Right lobe of liver (tissue), 6 donors: Measurements from ENCODE around the gene ZNF48. TPM values are rescaled to one million over a fixed set of nuclear protein-coding genes. Genes with fewer than 3 reads are reported as not detected.

ENCODE experiments used
- ATAC-seq, 4 donors: fragments of 200-7000 bp; cut with Tn5 transposase; one replicate each; pipeline ENCODE4 v1.9.1; 2020; ENCODE audit warnings: mild to moderate bottlenecking in 4 of 4, moderate library complexity in 4 of 4
- DNase-seq, 3 donors: peaks; one replicate each; pipeline ENCODE4 v3.0.0-alpha.2; 2020
- H3K27ac ChIP-seq, 3 donors: fragments of 200-600 bp; one replicate each; pipeline ENCODE4 v1.8.0; 2022
- H3K27me3 ChIP-seq, 2 donors: fragments of 200-600 bp; one replicate each; pipeline ENCODE4 v1.8.0; 2022
- H3K36me3 ChIP-seq, 4 donors: fragments of 200-600 bp; sonication (generic) in 1 of 4; one replicate each; pipeline versions ENCODE4 v1.5.1 to v1.8.0; 2017 to 2022; ENCODE audit warnings: control low read depth in 1 of 4
- H3K4me1 ChIP-seq, 4 donors: fragments of 200-600 bp; sonication (generic) in 1 of 4; one replicate each; pipeline versions ENCODE4 v1.5.1 to v1.8.0; 2017 to 2022; ENCODE audit warnings: control low read depth in 1 of 4
- H3K4me3 ChIP-seq, 3 donors: fragments of 200-600 bp; one replicate each; pipeline ENCODE4 v1.8.0; 2022
- H3K9me3 ChIP-seq, 4 donors: fragments of 200-600 bp; sonication (generic) in 1 of 4; one replicate each; pipeline versions ENCODE4 v1.5.1 to v1.8.0; 2017 to 2022; ENCODE audit warnings: control low read depth in 1 of 4
- CTCF ChIP-seq, 4 donors: fragments of 200-600 bp in 3 of 4; fragments of 450-650 bp in 1 of 4; IDR thresholded peaks; one replicate each; pipeline versions ENCODE4 v1.5.1 to v1.8.0; 2016 to 2022; ENCODE audit warnings: antibody characterized with exemption in 4 of 4, mild to moderate bottlenecking in 2 of 4
- POLR2A ChIP-seq: fragments of 450-650 bp; IDR thresholded peaks from one replicate; pipeline ENCODE4 v1.6.1; 2017; ENCODE audit warnings: antibody characterized with exemption, mild to moderate bottlenecking
- WGBS: methylation state at CpG from one replicate; pipeline ENCODE4 v1.1.6; 2018; ENCODE audit warnings: low coverage, low lambda C conversion rate; ENCODE audit not compliant: insufficient coverage; ENCODE audit errors: missing lambda C conversion rate; 5-methylcytosine and 5-hydroxymethylcytosine counted together
- intact Hi-C, 2 donors: fragments of 100-400 bp; cut with DNase I; formaldehyde crosslinking; loops; one replicate each; pipeline versions ENCODE4 v1.11.2 to v1.14.1; 2022
- total RNA-seq, 6 experiments: library from RNA; depleted of rRNA in 2 of 6; stranded (reverse); fragments of >200 nt in 2 of 6; fragmentation: NEBNext Ultra II Directional in 3 of 6; extraction: Animal tissue kit (Norgen Biotek cat#: 25700) in 3 of 6; gene quantifications; one replicate each; pipeline versions ENCODE4 v1.1.0 to v1.2.4, GENCODE V29; 2016 to 2023
- donor health status: DM: no; HTN: yes; CAD: no.
- donor health status: DM: no; HTN: no; CAD: no.
- donor health status: DM: no; HTN: no; CAD: no.
- donor health status: DM: no; HTN: yes; CAD: no.
- donor health status: DM: no; HTN: yes; CAD: no.

The ZNF48 gene
- total RNA-seq, 6 experiments from 2014 or later: 2.9 to 4.3 (median 3.9) TPM

DNA sequence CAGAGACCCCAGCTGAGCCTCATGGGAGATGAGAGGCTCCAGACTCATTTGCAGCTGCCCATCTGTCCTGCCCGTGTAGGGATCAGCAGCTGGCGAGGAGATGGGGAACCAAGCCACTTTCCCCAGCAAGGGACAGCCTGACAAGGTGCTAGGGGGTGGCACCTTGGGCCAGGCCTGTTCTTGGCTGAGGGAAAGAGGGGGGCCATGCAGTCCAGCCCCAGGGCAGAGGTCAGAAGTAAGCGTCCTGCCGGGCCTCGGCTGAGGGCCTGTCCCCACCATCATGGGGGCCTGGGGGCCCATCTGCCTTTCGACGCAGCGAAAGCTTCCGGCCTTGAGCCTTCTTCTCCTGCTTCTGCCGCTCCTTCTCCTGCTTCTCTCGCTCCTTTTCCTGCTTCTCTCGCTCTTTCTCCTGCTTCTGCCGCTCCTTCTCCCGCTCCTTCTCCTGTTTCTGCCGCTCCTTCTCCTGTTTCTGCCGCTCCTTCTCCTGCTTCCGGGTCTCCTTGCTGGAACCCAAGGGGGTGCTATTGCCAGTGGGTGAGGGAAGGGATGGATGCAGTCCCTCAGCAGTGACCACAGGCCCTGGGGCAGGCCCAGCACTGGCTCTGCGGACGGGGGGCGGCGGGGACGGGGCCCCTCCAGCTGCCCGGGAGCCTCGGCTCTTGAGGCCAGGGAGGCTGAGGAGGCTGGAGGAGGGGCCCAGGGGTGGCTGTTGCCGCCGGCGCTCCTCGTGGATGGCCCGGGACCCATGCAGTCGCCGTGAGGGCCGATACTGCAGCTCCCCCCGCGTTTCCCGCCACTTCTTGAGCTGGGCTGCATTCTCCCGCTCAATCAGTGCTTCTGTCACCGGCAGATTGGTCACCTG, 37.3 kb upstream of the ZNF48 start:
- no peak for TF ChIP-seq POLR2A
- no peak for TF ChIP-seq CTCF (IDR thresholded peaks at IDR 0.05)
- ATAC-seq (no peak), DNase-seq (peak in 2 of 3 donors; percentile 19 to 51)
- no peak overlapping the region for H3K4me3 ChIP-seq
- no peaks in the 10 kb centered on the region for H3K27me3 ChIP-seq
- peaks cover 0 to 27% (median 11%) of the 10 kb centered on the region in 4 donors for H3K4me1 ChIP-seq
- H3K9me3 ChIP-seq: no peaks in the 10 kb centered on the region
- WGBS: 90% methylated on average over 9 of the region's 37 CpGs
- H3K27ac ChIP-seq: no peak overlapping the region
- intact Hi-C loops: no loop called here
- H3K36me3 ChIP-seq: peaks cover 0 to 26% (median 6%) of the 10 kb centered on the region in 4 donors

DNA sequence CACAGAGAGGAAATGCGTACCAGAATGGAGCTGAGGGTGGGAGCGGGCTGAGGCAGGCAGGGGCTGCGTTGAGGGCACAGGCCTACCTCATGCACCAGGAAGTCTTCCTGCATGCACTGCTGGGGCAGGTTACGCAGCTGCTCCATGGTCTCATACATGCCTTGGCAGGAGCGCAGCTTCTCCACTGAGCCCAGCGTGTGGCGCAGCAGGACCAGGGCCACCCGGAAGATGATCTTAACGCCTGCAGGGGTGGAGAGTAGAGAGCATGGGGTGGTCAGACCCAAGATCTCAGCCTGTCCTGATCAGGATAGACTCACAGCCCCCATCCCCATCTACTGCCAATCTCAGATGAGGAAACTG, 36.7 kb upstream of the ZNF48 start:
- DNase-seq: peak in 1 of 3 donors; percentile 19
- WGBS: 100% methylated on average over 2 of the region's 9 CpGs
- no peaks in the 10 kb centered on the region for H3K9me3 ChIP-seq
- intact Hi-C loops: no loop called here
- H3K4me3 ChIP-seq: no peak overlapping the region
- peaks cover 0 to 26% (median 6%) of the 10 kb centered on the region in 4 donors for H3K36me3 ChIP-seq
- no peak for ATAC-seq
- H3K27me3 ChIP-seq: no peaks in the 10 kb centered on the region
- no peak for TF ChIP-seq POLR2A
- TF ChIP-seq CTCF (IDR thresholded peaks at IDR 0.05): no peak
- peaks cover 0 to 27% (median 10%) of the 10 kb centered on the region in 4 donors for H3K4me1 ChIP-seq
- H3K27ac ChIP-seq: no peak overlapping the region

DNA sequence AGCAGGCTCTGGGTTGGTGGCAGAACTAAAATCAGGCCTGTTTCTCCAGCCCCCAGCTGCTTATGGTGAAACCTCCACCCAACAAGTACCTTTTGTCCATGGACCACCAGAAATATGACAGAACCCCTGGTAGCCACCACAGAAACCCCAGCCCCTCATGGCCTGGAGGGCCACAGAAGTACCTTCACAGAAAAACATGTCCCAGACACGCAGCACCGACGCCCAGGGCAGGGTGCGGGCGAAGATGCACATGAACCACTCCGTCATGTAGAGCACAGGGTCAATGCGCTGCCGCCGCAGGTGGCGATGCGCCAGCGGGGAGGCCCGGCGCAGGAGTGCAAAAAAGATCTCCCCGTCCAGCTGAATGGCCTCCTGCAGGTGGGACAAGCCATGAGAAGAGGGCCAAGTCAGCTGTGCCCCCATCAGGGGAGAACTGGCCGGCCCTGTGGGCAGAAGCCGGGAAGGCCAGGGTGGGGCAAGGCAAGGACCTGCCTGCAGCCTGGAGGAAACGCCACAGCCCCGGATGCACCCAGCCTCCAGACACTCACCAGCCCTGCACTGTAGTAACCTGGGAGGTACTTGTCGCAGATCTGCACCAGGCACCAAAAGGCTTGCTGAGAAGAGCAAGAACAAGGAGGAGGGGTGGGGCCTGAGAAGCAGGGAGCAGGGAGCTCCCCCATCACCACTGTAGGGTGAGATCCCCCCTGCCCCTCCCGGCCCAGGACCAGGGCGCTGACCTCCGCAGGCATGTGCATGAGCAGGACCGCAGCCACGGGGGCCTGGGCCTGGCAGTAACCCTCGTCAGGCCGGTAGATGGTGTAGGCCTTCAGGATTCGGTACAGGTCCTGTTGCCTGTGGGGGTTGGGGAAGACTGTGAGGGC, 36.0 kb upstream of the ZNF48 start:
- H3K36me3 ChIP-seq: peaks cover 0 to 26% (median 6%) of the 10 kb centered on the region in 4 donors

GRCh38 chr16:30359871-30360170, 35.4 kb upstream of the ZNF48 start:
- no peaks in the 10 kb centered on the region for H3K27me3 ChIP-seq
- intact Hi-C loops: no loop called here
- peaks cover 0 to 32% (median 8%) of the 10 kb centered on the region in 4 donors for H3K36me3 ChIP-seq
- 100% methylated on average over 3 of the region's 6 CpGs for WGBS
- TF ChIP-seq POLR2A: no peak
- no peak for TF ChIP-seq CTCF (IDR thresholded peaks at IDR 0.05)
- no peaks in the 10 kb centered on the region for H3K9me3 ChIP-seq
- ATAC-seq (no peak), DNase-seq (no peak)
- no peak overlapping the region for H3K27ac ChIP-seq
- peaks cover 0 to 20% (median 6%) of the 10 kb centered on the region in 4 donors for H3K4me1 ChIP-seq
- H3K4me3 ChIP-seq: no peak overlapping the region

More for the DNA sequence above, 36.0 kb upstream of the ZNF48 start:
- Histone ChIP-seq H3K27ac (no peak overlapping the region), H3K4me1 (peaks cover 0 to 22% (median 6%) of the 10 kb centered on the region in 4 donors), H3K4me3 (no peak overlapping the region), H3K9me3 (no peaks in the 10 kb centered on the region), H3K27me3 (no peaks in the 10 kb centered on the region)
- DNase-seq: peak in 1 of 3 donors; percentile 20
- intact Hi-C loops: no loop called here
- WGBS: 57% methylated on average over 3 of the region's 28 CpGs
- TF ChIP-seq CTCF (IDR thresholded peaks at IDR 0.05) (no peak), POLR2A (no peak)
- ATAC-seq: no peak
